Astrocyte (in vitro differentiated cells and primary cell): ENCODE data around the gene PTCD2. TPM values are rescaled to one million over a fixed set of nuclear protein-coding genes. Genes with fewer than 3 reads are reported as not detected.
A peak's percentile ranks its signal among the peaks of the same experiment; 100 is the strongest.

Source experiments
- DNase-seq: peaks from one replicate; pipeline ENCODE4 v3.0.0-alpha.2; 2010; ENCODE audit warnings: low read depth
- FAIRE-seq: peaks from 2 replicates; lab custom pipeline; 2011; peaks lifted over from hg19 to GRCh38; lab: Jason Lieb, UNC
- H2AFZ ChIP-seq: 2 replicates; pipeline ENCODE4 v1.6.0; 2012; ENCODE audit warnings: low read depth, low read length, inconsistent platforms
- H3K27ac ChIP-seq: 2 replicates; pipeline ENCODE4 v1.5.1; 2011; ENCODE audit warnings: low read depth, low read length, inconsistent platforms
- H3K27me3 ChIP-seq: 2 replicates; pipeline ENCODE4 v1.6.0; 2011; ENCODE audit warnings: low read length, inconsistent platforms; ENCODE audit not compliant: insufficient read depth
- H3K36me3 ChIP-seq: 2 replicates; pipeline ENCODE4 v1.5.1; 2011; ENCODE audit warnings: low read length, inconsistent platforms; ENCODE audit not compliant: insufficient read depth
- H3K4me1 ChIP-seq: 2 replicates; pipeline ENCODE4 v1.5.1; 2011; ENCODE audit warnings: low read length, inconsistent platforms; ENCODE audit not compliant: insufficient read depth
- H3K4me2 ChIP-seq: 2 replicates; pipeline ENCODE4 v1.6.0; 2012; ENCODE audit warnings: low read length, inconsistent platforms
- H3K4me3 ChIP-seq: 2 replicates; pipeline ENCODE4 v1.5.1; 2011; ENCODE audit warnings: low read depth, mild to moderate bottlenecking, low read length, inconsistent platforms; ENCODE audit not compliant: insufficient read depth
- H3K79me2 ChIP-seq: 2 replicates; pipeline ENCODE4 v1.6.0; 2012; ENCODE audit warnings: mild to moderate bottlenecking, low read length, inconsistent platforms; ENCODE audit not compliant: insufficient read depth
- H3K9ac ChIP-seq: 2 replicates; pipeline ENCODE4 v1.6.0; 2012; ENCODE audit warnings: mild to moderate bottlenecking, low read length, inconsistent platforms
- H3K9me3 ChIP-seq: 2 replicates; pipeline ENCODE4 v1.5.1; 2012; ENCODE audit warnings: low read depth, mild to moderate bottlenecking, low read length, inconsistent platforms; ENCODE audit not compliant: insufficient read depth
- H4K20me1 ChIP-seq: 2 replicates; pipeline ENCODE4 v1.6.0; 2012; ENCODE audit warnings: low read length, inconsistent platforms; ENCODE audit not compliant: insufficient read depth
- H3K27ac Mint-ChIP-seq: one replicate; pipeline ENCODE4 v1.8.0; 2021; ENCODE audit warnings: mild to moderate bottlenecking, mixed read lengths; ENCODE audit not compliant: unreplicated experiment
- H3K27me3 Mint-ChIP-seq: one replicate; pipeline ENCODE4 v1.8.0; 2021; ENCODE audit warnings: low read depth, mixed read lengths; ENCODE audit not compliant: unreplicated experiment
- H3K36me3 Mint-ChIP-seq: one replicate; pipeline ENCODE4 v1.8.0; 2021; ENCODE audit warnings: low read depth, mixed read lengths; ENCODE audit not compliant: unreplicated experiment
- H3K4me1 Mint-ChIP-seq: one replicate; pipeline ENCODE4 v1.8.0; 2021; ENCODE audit warnings: low read depth, mixed read lengths; ENCODE audit not compliant: unreplicated experiment
- H3K4me3 Mint-ChIP-seq: one replicate; pipeline ENCODE4 v1.8.0; 2021; ENCODE audit warnings: mild to moderate bottlenecking, moderate library complexity, mixed read lengths; ENCODE audit not compliant: unreplicated experiment
- H3K9me3 Mint-ChIP-seq: one replicate; pipeline ENCODE4 v1.8.0; 2021; ENCODE audit warnings: mild to moderate bottlenecking, mixed read lengths; ENCODE audit not compliant: unreplicated experiment
- CTCF ChIP-seq: IDR thresholded peaks from 2 replicates; pipeline ENCODE4 v1.5.1; 2011; ENCODE audit warnings: low read depth, mild to moderate bottlenecking, inconsistent platforms, low read length, moderate library complexity; ENCODE audit not compliant: insufficient read depth
- EZH2 ChIP-seq: IDR thresholded peaks from 2 replicates; pipeline ENCODE4 v1.6.1; 2012; ENCODE audit warnings: mild to moderate bottlenecking, low read length, inconsistent platforms; ENCODE audit not compliant: insufficient read depth
- total RNA-seq: library from RNA; stranded (reverse); gene quantifications from 2 replicates; pipeline ENCODE4 v1.2.1, GENCODE V29; 2021

Gene PTCD2
- total RNA-seq, 1 donor from 2014 or later, result 11.4 TPM

- Histone ChIP-seq H3K27ac (no peak overlapping the region), H3K27me3 (no peaks in the 10 kb centered on the region), H3K4me3 (no peak overlapping the region), H3K4me1 (peaks cover 25% of the 10 kb centered on the region), H3K4me2 (no peak overlapping the region), H3K9ac (no peak overlapping the region), H2AFZ (no peak overlapping the region), H3K79me2 (peaks cover 13% of the 10 kb centered on the region), H3K9me3 (no peaks in the 10 kb centered on the region), H4K20me1 (no peaks in the 10 kb centered on the region), H3K36me3 (peaks cover 5% of the 10 kb centered on the region)
- Mint-ChIP-seq H3K9me3 (no peaks in the 10 kb centered on the region), H3K4me1 (peaks cover 9% of the 10 kb centered on the region), H3K4me3 (no peak overlapping the region), H3K27me3 (no peaks in the 10 kb centered on the region), H3K27ac (no peak overlapping the region), H3K36me3 (peaks cover 10% of the 10 kb centered on the region)
- no peak for TF ChIP-seq CTCF
- no peak for TF ChIP-seq EZH2
- no peak for DNase-seq
- FAIRE-seq, result no peak
Measured at GRCh38 chr5:72324189-72324825, 4.1 kb downstream of the PTCD2 start.

- peaks cover 5% of the 10 kb centered on the region for H3K79me2 ChIP-seq
- peak; percentile 89 for DNase-seq
- Mint-ChIP-seq H3K4me1 (peaks cover 9% of the 10 kb centered on the region), H3K27me3 (no peaks in the 10 kb centered on the region), H3K27ac (no peak overlapping the region), H3K36me3 (peaks cover 19% of the 10 kb centered on the region), H3K4me3 (no peak overlapping the region), H3K9me3 (no peaks in the 10 kb centered on the region)
- peak overlapping the region; percentile 31 for H3K9ac ChIP-seq
- H3K4me3 ChIP-seq, result peak overlapping the region; percentile 2
- H3K36me3 ChIP-seq, result peaks cover 5% of the 10 kb centered on the region
- H3K4me2 ChIP-seq, result peak overlapping the region; percentile 70
- peak overlapping the region; percentile 63 for H3K27ac ChIP-seq
- H3K4me1 ChIP-seq, result peaks cover 25% of the 10 kb centered on the region
- FAIRE-seq, result peak; percentile 45
- TF ChIP-seq EZH2, result no peak
- TF ChIP-seq CTCF, result no peak
- peak overlapping the region; percentile 19 for H2AFZ ChIP-seq
- H3K27me3 ChIP-seq, result no peaks in the 10 kb centered on the region
- H4K20me1 ChIP-seq, result no peaks in the 10 kb centered on the region
- no peaks in the 10 kb centered on the region for H3K9me3 ChIP-seq
Measured at GRCh38 chr5:72325566-72326305, 5.6 kb downstream of the PTCD2 start.

- H3K36me3 ChIP-seq, result peaks cover 5% of the 10 kb centered on the region
- peak overlapping the region; percentile 63 for H3K27ac ChIP-seq
- H3K4me1 ChIP-seq, result peaks cover 21% of the 10 kb centered on the region
- no peaks in the 10 kb centered on the region for H4K20me1 ChIP-seq
- H2AFZ ChIP-seq, result peak overlapping the region; percentile 19
- DNase-seq (no peak), FAIRE-seq (no peak)
- no peak overlapping the region for H3K4me3 Mint-ChIP-seq
- TF ChIP-seq CTCF (no peak), EZH2 (no peak)
- H3K9me3 Mint-ChIP-seq, result no peaks in the 10 kb centered on the region
- no peak overlapping the region for H3K27ac Mint-ChIP-seq
- no peaks in the 10 kb centered on the region for H3K27me3 ChIP-seq
- peaks cover 22% of the 10 kb centered on the region for H3K36me3 Mint-ChIP-seq
- no peaks in the 10 kb centered on the region for H3K27me3 Mint-ChIP-seq
- H3K9ac ChIP-seq, result peak overlapping the region; percentile 14
- H3K9me3 ChIP-seq, result no peaks in the 10 kb centered on the region
- H3K4me3 ChIP-seq, result no peak overlapping the region
- peaks cover under 1% of the 10 kb centered on the region for H3K79me2 ChIP-seq
- H3K4me2 ChIP-seq, result peak overlapping the region; percentile 70
- peaks cover 9% of the 10 kb centered on the region for H3K4me1 Mint-ChIP-seq
Measured at GRCh38 chr5:72326306-72326649, 6.1 kb downstream of the PTCD2 start.
